B cell (primary cell): ENCODE data around the gene ITGA5.

ENCODE experiments used
- CTCF ChIP-seq: fragments of 200-600 bp; IDR thresholded peaks from one replicate; pipeline ENCODE4 v1.8.0; 2022; ENCODE audit warnings: antibody characterized with exemption, mild to moderate bottlenecking
- EZH2 ChIP-seq: IDR thresholded peaks from 2 replicates; pipeline ENCODE4 v1.6.1; 2012; ENCODE audit warnings: borderline replicate concordance, low read depth, mild to moderate bottlenecking, moderate library complexity, low read length; ENCODE audit not compliant: insufficient read depth, poor library complexity, severe bottlenecking

GRCh38 chr12:54374562-54375258 is 44.4 kb downstream of the ITGA5 start:
- TF ChIP-seq CTCF (no peak), EZH2 (no peak)
